H1 (cell line): ENCODE measurements around the gene UGT1A3.

Experiments used
- EP300 ChIP-seq, 2 experiments: IDR thresholded peaks; 1 replicate in 1 of 2; 2 replicates in 1 of 2; pipeline ENCODE4 v1.6.1; 2011 to 2012; ENCODE audit warnings: low read depth in 2 of 2, low read length in 2 of 2, mild to moderate bottlenecking in 2 of 2, borderline replicate concordance in 1 of 2, inconsistent platforms in 1 of 2, moderate library complexity in 1 of 2
- RXRA ChIP-seq: IDR thresholded peaks from 2 replicates; pipeline ENCODE4 v1.6.1; 2011; ENCODE audit warnings: low read depth, mild to moderate bottlenecking, low read length, moderate library complexity; ENCODE audit not compliant: insufficient read depth
- SIN3A ChIP-seq, 2 experiments: IDR thresholded peaks in 1 of 2; conservative IDR thresholded peaks in 1 of 2; 2 replicates each; pipeline ENCODE4 v1.6.1; 2011 to 2012; ENCODE audit warnings: low read length in 2 of 2, improper control_type of control experiment in 1 of 2, low read depth in 1 of 2, mild to moderate bottlenecking in 1 of 2
- SP1 ChIP-seq: IDR thresholded peaks from 2 replicates; pipeline ENCODE4 v1.6.1; 2011; ENCODE audit warnings: low read depth, low read length

- no peak for TF ChIP-seq SIN3A (conservative IDR thresholded peaks at IDR 0.05 in 1 of 2, IDR thresholded peaks at IDR 0.05 in 1 of 2; ENCODE audit: low read depth in 1 of 2, low read length in 2 of 2)
- no peak for TF ChIP-seq EP300 (IDR thresholded peaks at IDR 0.05; ENCODE audit: borderline replicate concordance in 1 of 2, low read depth in 2 of 2, low read length in 2 of 2)
- no peak for TF ChIP-seq SP1
- TF ChIP-seq RXRA, result no peak
These were observed 14.7 kb upstream of the UGT1A3 start for GRCh38 chr2:233714121-233714520.
